GM12878 (cell line): ENCODE data around the gene TFF2. TPM values are rescaled to one million over a fixed set of nuclear protein-coding genes. Genes with fewer than 3 reads are reported as not detected.

Source experiments
- ATAC-seq: fragments of 200-7000 bp; cut with Tn5 transposase; 3 replicates; pipeline ENCODE4 v1.9.1; 2020; ENCODE audit warnings: mild to moderate bottlenecking, moderate library complexity
- BruUV-seq: library from RNA; stranded (reverse); fragments of 400-500 nt; replicated peaks from 2 replicates; lab custom pipeline; 2021; lab: Mats Ljungman, UMichigan
- CTCF ChIA-PET: fragments of 300-600 bp; sonication (Branson Sonifier 250); formaldehyde crosslinking; extraction: SDS; loops from one replicate; lab custom pipeline; 2021; ENCODE audit warnings: inconsistent platforms; lab: Yijun Ruan, JAX
- POLR2A ChIA-PET: fragments of 350-600 bp; formaldehyde crosslinking; extraction: SDS; loops from one replicate; lab custom pipeline; 2021; ENCODE audit warnings: inconsistent platforms; lab: Charles Lee
- RAD21 ChIA-PET: fragments of 300-600 bp; sonication (Branson Sonifier 250); formaldehyde crosslinking; loops from one replicate; lab custom pipeline; 2023; ENCODE audit warnings: antibody characterized with exemption; ENCODE audit not compliant: unreplicated experiment; lab: Charles Lee
- SMC1A ChIA-PET: fragments of 300-600 bp; sonication (Branson Sonifier 250); formaldehyde crosslinking; loops from one replicate; lab custom pipeline; 2023; ENCODE audit not compliant: unreplicated experiment, uncharacterized antibody; lab: Charles Lee
- DNase-seq: peaks from one replicate; pipeline ENCODE4 v3.0.0-alpha.2; 2011; ENCODE audit warnings: low read depth, low spot score
- FAIRE-seq: peaks from 3 replicates; lab custom pipeline; 2011; peaks lifted over from hg19 to GRCh38; lab: Jason Lieb, UNC
- H2AFZ ChIP-seq: 2 replicates; pipeline ENCODE4 v1.6.0; 2011; ENCODE audit warnings: low read depth, low read length, control low read depth; ENCODE audit not compliant: control insufficient read depth
- H3K27ac ChIP-seq: 2 replicates; pipeline ENCODE4 v1.5.1; 2011; ENCODE audit warnings: control low read depth; ENCODE audit not compliant: control insufficient read depth, insufficient read depth
- H3K27me3 ChIP-seq, 2 experiments: replicated peaks in 1 of 2; 2 replicates each; pipeline versions ENCODE4 v1.6.0 to v1.6.1; 2011; ENCODE audit warnings: low read length in 1 of 2; ENCODE audit not compliant: control insufficient read depth in 2 of 2, insufficient read depth in 2 of 2
- H3K36me3 ChIP-seq, 2 experiments: 2 replicates each; pipeline ENCODE4 v1.5.1; 2011; ENCODE audit warnings: low read length in 1 of 2; ENCODE audit not compliant: control insufficient read depth in 2 of 2, insufficient read depth in 2 of 2
- H3K4me1 ChIP-seq: 2 replicates; pipeline ENCODE4 v1.6.1; 2011; ENCODE audit warnings: mild to moderate bottlenecking, low read length, moderate library complexity, mixed read lengths; ENCODE audit not compliant: control insufficient read depth, insufficient read depth
- H3K4me2 ChIP-seq: 2 replicates; pipeline ENCODE4 v1.6.0; 2011; ENCODE audit warnings: control low read depth; ENCODE audit not compliant: control insufficient read depth, insufficient read depth
- H3K4me3 ChIP-seq: fragments of 200-600 bp; sonication (generic); 2 replicates; pipeline ENCODE4 v1.5.1; 2016
- H3K79me2 ChIP-seq: 2 replicates; pipeline ENCODE4 v1.6.0; 2011; ENCODE audit warnings: low read length; ENCODE audit not compliant: control insufficient read depth, insufficient read depth
- H3K9ac ChIP-seq: 2 replicates; pipeline ENCODE4 v1.8.0; 2011; ENCODE audit warnings: low read length, control low read depth, mixed read lengths; ENCODE audit not compliant: control insufficient read depth, insufficient read depth
- H3K9me3 ChIP-seq: replicated peaks from 3 replicates; pipeline ENCODE4 v1.5.1; 2011; ENCODE audit warnings: mild to moderate bottlenecking, low read length; ENCODE audit not compliant: control insufficient read depth, insufficient read depth
- H4K20me1 ChIP-seq: 2 replicates; pipeline ENCODE4 v1.6.0; 2011; ENCODE audit not compliant: control insufficient read depth, insufficient read depth
- BCL11A ChIP-seq: IDR thresholded peaks from 2 replicates; pipeline ENCODE4 v1.6.1; 2011; ENCODE audit warnings: low read depth, low read length
- CEBPB ChIP-seq, 2 experiments: fragments of 150-350 bp in 1 of 2; IDR thresholded peaks; 2 replicates each; pipeline ENCODE4 v1.6.1; 2012 to 2014; ENCODE audit warnings: low read depth in 2 of 2, low read length in 2 of 2, borderline replicate concordance in 1 of 2, inconsistent platforms in 1 of 2
- EGR1 ChIP-seq, 2 experiments: IDR thresholded peaks; 1 replicate in 1 of 2; 2 replicates in 1 of 2; pipeline ENCODE4 v1.6.1; 2011 to 2012; ENCODE audit warnings: low read depth in 2 of 2, low read length in 2 of 2, borderline replicate concordance in 1 of 2, mild to moderate bottlenecking in 1 of 2, moderate library complexity in 1 of 2
- FOXM1 ChIP-seq: IDR thresholded peaks from 2 replicates; pipeline ENCODE4 v1.6.1; 2012; ENCODE audit warnings: low read depth, mild to moderate bottlenecking, inconsistent platforms, low read length, moderate library complexity
- NR2C2 ChIP-seq: IDR thresholded peaks from 2 replicates; pipeline ENCODE4 v1.6.1; 2011; ENCODE audit warnings: borderline replicate concordance, low read depth; ENCODE audit not compliant: control insufficient read depth, insufficient read length
- ZNF274 ChIP-seq: IDR thresholded peaks from one replicate; pipeline ENCODE4 v1.8.0; 2011; ENCODE audit not compliant: insufficient read length, insufficient read depth
- WGBS: methylation state at CpG from one replicate; pipeline ENCODE4 v1.1.6; 2016; ENCODE audit warnings: low lambda C conversion rate; ENCODE audit not compliant: insufficient replicate concordance, insufficient coverage; ENCODE audit errors: missing lambda C conversion rate; 5-methylcytosine and 5-hydroxymethylcytosine counted together
- in situ Hi-C: fragments of 300-500 bp; cut with MboI; formaldehyde crosslinking; loops from 9 replicates; pipeline ENCODE4 v1.14.3; 2018; ENCODE audit warnings: mixed read lengths
- intact Hi-C: fragments of 100-400 bp; cut with micrococcal nuclease; formaldehyde crosslinking; loops from one replicate; pipeline ENCODE4 v1.14.2; 2022; ENCODE audit not compliant: unreplicated experiment
- polyA plus RNA-seq, 11 experiments: library from polyadenylated mRNA; depleted of rRNA in 4 of 11; unstranded in 6 of 11; stranded (reverse) in 5 of 11; fragments of >200 nt; fragmentation: Nextera tagmentation in 4 of 11; fragmentation: Illumina TruSeq in 1 of 11; extraction: Ambion mirVana in 4 of 11; extraction: Trizol in 1 of 11; gene quantifications; 1 replicate in 1 of 11; 2 replicates in 10 of 11; pipeline versions ENCODE4 v1.2.1 to v1.2.3, GENCODE V29; 2011 to 2016; ENCODE audit warnings: inconsistent platforms in 2 of 11, missing spikeins in 2 of 11, low read depth in 1 of 11
- total RNA-seq, 4 experiments: library from RNA; depleted of rRNA in 3 of 4; stranded (reverse); fragments of >200 nt in 3 of 4; fragmentation: Illumina TruSeq in 1 of 4; extraction: Trizol in 1 of 4; gene quantifications; 2 replicates each; pipeline versions ENCODE4 v1.2.1 to v1.2.3, GENCODE V29; 2013 to 2021
- TF ChIP-seq, protein P1 (sequence below): IDR thresholded peaks from 2 replicates; pipeline ENCODE4 v1.6.1; 2012; ENCODE audit warnings: low read depth, low read length, improper control_type of control experiment

TFF2 gene
- total and polyA plus RNA-seq, 10 of the 15 experiments (the other 5 are each of a cell fraction or from before 2014, with no cell fraction given), result 0.56 TPM; not detected in 9

DNA sequence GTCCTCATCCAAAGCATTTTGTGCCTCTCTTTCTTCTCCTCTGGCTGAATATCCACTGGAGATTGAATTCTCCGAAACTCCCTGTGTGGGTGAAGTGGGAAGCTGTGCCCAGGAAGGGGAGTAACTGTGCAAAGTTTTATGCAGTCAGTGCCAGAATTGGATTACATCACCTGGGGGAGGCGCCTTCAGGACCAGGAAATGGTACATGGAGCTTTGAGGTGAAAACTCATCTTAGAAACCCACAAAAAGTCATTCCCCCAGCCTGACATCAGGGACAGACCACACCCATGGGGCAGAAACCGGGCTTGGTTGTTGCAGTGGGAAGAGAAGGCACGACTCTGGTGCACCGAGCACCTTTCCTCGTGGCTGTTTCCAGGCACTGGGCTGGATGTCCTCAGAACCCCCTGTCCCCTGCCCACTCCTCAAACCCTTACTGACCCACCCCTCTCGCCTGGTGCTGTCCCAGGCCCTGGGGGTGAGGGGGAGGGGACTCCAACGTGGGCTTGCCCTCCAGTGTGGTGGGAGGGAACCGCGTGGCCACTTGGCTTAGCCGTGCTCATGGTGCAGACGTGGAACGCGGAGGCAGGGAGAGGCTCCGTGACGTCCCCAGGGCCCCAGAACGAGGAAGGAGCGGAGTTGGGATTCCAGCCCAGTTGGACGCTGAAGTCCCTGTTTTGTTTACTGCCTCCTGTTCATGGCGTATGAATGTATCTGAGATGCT, 51.3 kb downstream of the TFF2 start:
- DNase-seq, result no peak

More for the DNA sequence above, 51.3 kb downstream of the TFF2 start:
- Histone ChIP-seq H4K20me1 (no peaks in the 10 kb centered on the region), H3K27ac (no peak overlapping the region), H3K9me3 (no peaks in the 10 kb centered on the region), H3K27me3 (no peaks in the 10 kb centered on the region; a peak in 1 of 4 replicates), H3K4me1 (no peaks in the 10 kb centered on the region), H3K36me3 (no peaks in the 10 kb centered on the region), H3K4me3 (no peak overlapping the region), H2AFZ (no peak overlapping the region), H3K9ac (no peak overlapping the region), H3K79me2 (no peaks in the 10 kb centered on the region), H3K4me2 (no peak overlapping the region)
- WGBS, result 46% methylated on average over 20 of the region's 20 CpGs
- in situ Hi-C loops (no loop called here), intact Hi-C loops (no loop called here)
- BruUV-seq, result no TSS peak
- ATAC-seq, result peak; percentile 55
- RAD21 ChIA-PET, result interaction anchor here (1.7 kb wide), 1 partner anchor 14 kb away, joined by 5 read pairs; no protein-coding TSS in a partner anchor
- TF ChIP-seq, protein P1, sequence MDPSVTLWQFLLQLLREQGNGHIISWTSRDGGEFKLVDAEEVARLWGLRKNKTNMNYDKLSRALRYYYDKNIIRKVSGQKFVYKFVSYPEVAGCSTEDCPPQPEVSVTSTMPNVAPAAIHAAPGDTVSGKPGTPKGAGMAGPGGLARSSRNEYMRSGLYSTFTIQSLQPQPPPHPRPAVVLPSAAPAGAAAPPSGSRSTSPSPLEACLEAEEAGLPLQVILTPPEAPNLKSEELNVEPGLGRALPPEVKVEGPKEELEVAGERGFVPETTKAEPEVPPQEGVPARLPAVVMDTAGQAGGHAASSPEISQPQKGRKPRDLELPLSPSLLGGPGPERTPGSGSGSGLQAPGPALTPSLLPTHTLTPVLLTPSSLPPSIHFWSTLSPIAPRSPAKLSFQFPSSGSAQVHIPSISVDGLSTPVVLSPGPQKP, result no peak
- TF ChIP-seq EGR1 (IDR thresholded peaks at IDR 0.05; ENCODE audit: borderline replicate concordance in 1 of 2, low read depth in 2 of 2, low read length in 2 of 2), result no peak
- no peak for TF ChIP-seq FOXM1
- TF ChIP-seq NR2C2, result no peak
- no peak for TF ChIP-seq BCL11A
- no peak for TF ChIP-seq CEBPB (IDR thresholded peaks at IDR 0.05; ENCODE audit: borderline replicate concordance in 1 of 2, low read depth in 2 of 2, low read length in 2 of 2)
- no peak for TF ChIP-seq ZNF274
- CTCF ChIA-PET, result interaction anchor here (1.0 kb wide), 1 partner anchor 10 kb away, joined by 5 read pairs; no protein-coding TSS in a partner anchor
- POLR2A ChIA-PET, result no interaction called here
- FAIRE-seq, result no peak
- SMC1A ChIA-PET, result interaction anchor here (0.8 to 1.0 kb wide), 3 partner anchors 14 to 102 kb away, joined by 3 read pairs; no protein-coding TSS in a partner anchor
